ENCODE data around the gene CACNG4. TPM values are rescaled to one million over a fixed set of nuclear protein-coding genes. Genes with fewer than 3 reads are reported as not detected.

Gene CACNG4
- total RNA-seq, 1 donor = not detected

DNA sequence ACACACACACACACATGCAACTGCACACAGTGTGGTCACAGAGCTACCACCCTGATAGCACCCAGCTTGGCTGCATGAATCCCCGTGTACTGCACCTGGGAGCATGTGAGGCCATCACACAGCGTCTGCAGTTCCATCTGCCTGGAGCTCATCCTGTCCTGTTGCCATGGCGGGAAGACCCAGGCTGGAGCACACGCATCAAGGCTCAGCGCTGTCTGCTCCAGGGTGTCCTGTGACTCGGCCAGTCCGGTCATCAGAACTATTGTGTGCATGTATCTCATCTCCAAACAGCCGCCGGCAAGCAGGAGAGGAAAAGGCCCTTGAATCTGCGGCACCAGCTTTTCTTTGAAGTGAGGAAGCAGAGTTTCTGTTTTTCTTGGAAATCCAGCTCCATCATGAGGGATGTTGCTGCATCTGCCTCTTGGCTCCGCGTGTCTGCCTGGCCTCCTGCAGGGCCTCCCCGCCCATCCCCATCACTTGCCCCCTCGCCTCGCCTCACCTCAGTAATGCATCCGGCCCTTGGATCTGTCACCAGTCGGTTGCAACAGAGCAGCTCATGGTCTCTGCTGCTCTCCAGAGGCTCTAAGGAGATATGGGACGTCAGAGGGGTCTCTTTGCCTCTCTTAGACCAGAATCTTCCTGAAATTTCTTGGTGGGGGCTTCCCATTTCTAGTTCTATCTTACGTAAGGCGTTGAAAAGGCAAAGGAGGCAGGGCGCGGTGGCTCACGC is 23.7 kb downstream of the CACNG4 start:
- Histone ChIP-seq H3K4me2 (ENCODE audit: insufficient read depth, low read length) (no peak overlapping the region), H3K27ac (ENCODE audit: low read depth, low read length) (no peak overlapping the region), H3K27me3 (ENCODE audit: insufficient read depth, low read length) (peaks cover 64% of the 10 kb centered on the region), H2AFZ (ENCODE audit: low read length) (no peak overlapping the region), H4K20me1 (ENCODE audit: insufficient read depth, low read length) (no peaks in the 10 kb centered on the region), H3K4me3 (ENCODE audit: insufficient read depth, low read length) (no peak overlapping the region), H3K36me3 (ENCODE audit: insufficient read depth, low read length) (no peaks in the 10 kb centered on the region), H3K79me2 (ENCODE audit: insufficient read depth, low read length) (no peaks in the 10 kb centered on the region), H3K4me1 (ENCODE audit: insufficient read depth, low read length) (no peaks in the 10 kb centered on the region), H3K9me3 (ENCODE audit: low read depth, low read length) (no peaks in the 10 kb centered on the region)
- TF ChIP-seq CTCF (IDR thresholded peaks at IDR 0.05; ENCODE audit: extremely low read depth, low read depth, low read length) = no peak
- DNase-seq (ENCODE audit: insufficient read length, low spot score, missing footprints) = no peak

GRCh38 chr17:66989076-66989475 is 24.6 kb downstream of the CACNG4 start:
- Histone ChIP-seq H2AFZ (ENCODE audit: low read length) (no peak overlapping the region), H3K4me3 (ENCODE audit: insufficient read depth, low read length) (no peak overlapping the region), H3K36me3 (ENCODE audit: insufficient read depth, low read length) (no peaks in the 10 kb centered on the region), H3K27ac (ENCODE audit: low read depth, low read length) (no peak overlapping the region), H3K9me3 (ENCODE audit: low read depth, low read length) (no peaks in the 10 kb centered on the region), H3K4me2 (ENCODE audit: insufficient read depth, low read length) (no peak overlapping the region), H3K27me3 (ENCODE audit: insufficient read depth, low read length) (peaks cover 56% of the 10 kb centered on the region), H4K20me1 (ENCODE audit: insufficient read depth, low read length) (no peaks in the 10 kb centered on the region), H3K4me1 (ENCODE audit: insufficient read depth, low read length) (no peaks in the 10 kb centered on the region), H3K79me2 (ENCODE audit: insufficient read depth, low read length) (no peaks in the 10 kb centered on the region)
- DNase-seq (ENCODE audit: insufficient read length, low spot score, missing footprints) = no peak
- no peak for TF ChIP-seq CTCF (IDR thresholded peaks at IDR 0.05; ENCODE audit: extremely low read depth, low read depth, low read length)

DNA sequence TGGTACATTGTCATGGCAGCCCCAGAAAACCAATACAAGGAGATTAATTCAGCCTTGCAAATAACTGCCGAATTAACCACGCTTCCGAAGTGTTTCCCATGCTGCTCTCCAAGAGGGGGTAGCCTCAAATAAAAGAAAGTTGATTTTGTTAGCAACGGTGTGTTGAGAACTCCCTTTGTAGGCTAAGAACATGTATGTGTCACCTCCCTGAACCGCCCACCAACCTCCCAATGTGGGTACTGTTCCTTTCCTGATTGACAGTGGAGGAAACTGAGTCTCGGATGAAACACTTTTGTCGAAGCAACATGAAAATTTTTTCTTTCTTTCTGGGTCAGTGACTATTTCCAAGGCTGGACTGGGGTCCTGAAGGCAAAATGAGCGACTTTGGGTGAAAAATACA is 25.1 kb downstream of the CACNG4 start:
- Histone ChIP-seq H3K9me3 (ENCODE audit: low read depth, low read length) (no peaks in the 10 kb centered on the region), H3K4me1 (ENCODE audit: insufficient read depth, low read length) (no peaks in the 10 kb centered on the region), H4K20me1 (ENCODE audit: insufficient read depth, low read length) (no peaks in the 10 kb centered on the region), H2AFZ (ENCODE audit: low read length) (no peak overlapping the region), H3K4me3 (ENCODE audit: insufficient read depth, low read length) (no peak overlapping the region), H3K79me2 (ENCODE audit: insufficient read depth, low read length) (no peaks in the 10 kb centered on the region), H3K36me3 (ENCODE audit: insufficient read depth, low read length) (no peaks in the 10 kb centered on the region), H3K27me3 (ENCODE audit: insufficient read depth, low read length) (peaks cover 52% of the 10 kb centered on the region), H3K27ac (ENCODE audit: low read depth, low read length) (no peak overlapping the region), H3K4me2 (ENCODE audit: insufficient read depth, low read length) (no peak overlapping the region)
- no peak for TF ChIP-seq CTCF (IDR thresholded peaks at IDR 0.05; ENCODE audit: extremely low read depth, low read depth, low read length)
- no peak for DNase-seq (ENCODE audit: insufficient read length, low spot score, missing footprints)

DNA sequence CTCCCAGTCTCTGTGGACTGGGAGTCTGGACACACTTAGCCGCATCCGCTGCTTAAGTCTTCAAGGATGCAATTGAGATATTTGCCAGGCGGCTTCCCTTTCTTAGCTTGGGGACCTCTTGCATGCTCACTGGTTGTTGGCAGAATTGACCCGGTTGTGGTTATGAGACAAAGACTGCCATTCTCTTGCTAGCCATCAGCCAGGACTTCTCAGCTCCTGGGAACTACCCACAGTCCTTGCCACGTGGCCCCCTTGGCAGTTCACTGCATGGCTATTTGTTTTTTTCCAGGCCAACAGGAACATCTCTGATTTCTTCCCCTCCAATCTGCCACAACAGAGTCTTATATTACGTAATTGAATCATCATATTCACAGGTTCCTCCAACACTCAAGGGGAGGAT is 25.5 kb downstream of the CACNG4 start:
- Histone ChIP-seq H3K27ac (ENCODE audit: low read depth, low read length) (no peak overlapping the region), H3K4me1 (ENCODE audit: insufficient read depth, low read length) (no peaks in the 10 kb centered on the region), H3K27me3 (ENCODE audit: insufficient read depth, low read length) (peaks cover 50% of the 10 kb centered on the region)

More for the DNA sequence above, 25.5 kb downstream of the CACNG4 start:
- Histone ChIP-seq H4K20me1 (ENCODE audit: insufficient read depth, low read length) (no peaks in the 10 kb centered on the region), H2AFZ (ENCODE audit: low read length) (no peak overlapping the region), H3K9me3 (ENCODE audit: low read depth, low read length) (no peaks in the 10 kb centered on the region), H3K36me3 (ENCODE audit: insufficient read depth, low read length) (no peaks in the 10 kb centered on the region), H3K4me2 (ENCODE audit: insufficient read depth, low read length) (no peak overlapping the region), H3K4me3 (ENCODE audit: insufficient read depth, low read length) (no peak overlapping the region), H3K79me2 (ENCODE audit: insufficient read depth, low read length) (no peaks in the 10 kb centered on the region)
- DNase-seq (ENCODE audit: insufficient read length, low spot score, missing footprints) = no peak
- no peak for TF ChIP-seq CTCF (IDR thresholded peaks at IDR 0.05; ENCODE audit: extremely low read depth, low read depth, low read length)
